ENCODE measurements around the gene SHLD1.

SHLD1 gene

GRCh38 chr20:5890773-5891441 lies 140.7 kb downstream of the SHLD1 start:
- Mint-ChIP-seq H3K27me3 (peaks cover 15% of the 10 kb centered on the region), H3K36me3 (ENCODE audit: low read depth) (no peaks in the 10 kb centered on the region), H3K4me3 (no peak overlapping the region), H3K4me1 (ENCODE audit: low read depth) (no peaks in the 10 kb centered on the region), H3K27ac (no peak overlapping the region), H3K9me3 (no peaks in the 10 kb centered on the region)

DNA sequence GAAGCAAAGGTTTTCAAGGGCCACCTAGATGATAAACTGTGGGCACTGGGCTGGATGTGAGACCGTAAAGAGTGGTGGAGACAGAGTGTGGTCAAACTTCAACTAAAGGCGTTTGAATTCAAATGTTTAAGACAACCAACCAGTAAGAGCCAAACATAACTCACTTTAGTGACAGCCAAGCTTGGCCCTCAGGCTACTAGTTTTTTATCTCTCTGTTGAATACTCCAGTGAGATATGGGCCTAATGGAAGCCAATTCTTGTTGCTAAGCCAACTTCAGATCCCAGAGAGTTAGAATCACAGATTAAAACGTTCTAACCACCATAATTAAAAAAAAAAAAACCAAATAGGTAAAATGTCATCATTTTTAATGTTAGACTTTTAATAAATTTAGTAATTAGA lies 142.9 kb downstream of the SHLD1 start:
- Mint-ChIP-seq H3K4me3 (no peak overlapping the region), H3K9me3 (no peaks in the 10 kb centered on the region), H3K27ac (no peak overlapping the region), H3K4me1 (ENCODE audit: low read depth) (no peaks in the 10 kb centered on the region), H3K27me3 (peaks cover 28% of the 10 kb centered on the region), H3K36me3 (ENCODE audit: low read depth) (no peaks in the 10 kb centered on the region)

GRCh38 chr20:5893621-5894020 lies 143.4 kb downstream of the SHLD1 start:
- Mint-ChIP-seq H3K27me3 (peaks cover 33% of the 10 kb centered on the region), H3K9me3 (no peaks in the 10 kb centered on the region), H3K36me3 (ENCODE audit: low read depth) (no peaks in the 10 kb centered on the region), H3K27ac (no peak overlapping the region), H3K4me1 (ENCODE audit: low read depth) (no peaks in the 10 kb centered on the region), H3K4me3 (no peak overlapping the region)

DNA sequence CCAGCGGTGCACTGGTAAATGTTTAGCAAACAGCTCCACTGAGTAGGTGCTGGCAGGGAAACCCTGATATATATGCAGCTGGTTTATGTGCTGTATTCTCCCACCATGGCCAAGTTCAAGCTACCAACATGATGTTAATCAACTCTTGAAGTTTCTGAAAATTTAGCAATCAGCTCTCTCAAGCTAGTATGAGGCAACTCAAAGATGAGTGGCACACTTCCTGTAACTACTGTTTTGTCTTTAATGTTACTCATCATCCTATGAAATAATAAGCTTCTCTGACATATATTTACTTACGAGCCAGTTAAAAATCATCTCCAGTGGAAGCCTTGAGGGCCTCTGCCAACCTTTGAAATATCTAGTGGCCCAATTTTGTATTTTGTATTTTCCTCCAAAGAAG lies 145.4 kb downstream of the SHLD1 start:
- no peaks in the 10 kb centered on the region for H3K4me1 Mint-ChIP-seq (ENCODE audit: low read depth)
- H3K27me3 Mint-ChIP-seq = peaks cover 40% of the 10 kb centered on the region
- H3K9me3 Mint-ChIP-seq = no peaks in the 10 kb centered on the region
- H3K4me3 Mint-ChIP-seq = no peak overlapping the region
- H3K36me3 Mint-ChIP-seq (ENCODE audit: low read depth) = no peaks in the 10 kb centered on the region
- no peak overlapping the region for H3K27ac Mint-ChIP-seq

DNA sequence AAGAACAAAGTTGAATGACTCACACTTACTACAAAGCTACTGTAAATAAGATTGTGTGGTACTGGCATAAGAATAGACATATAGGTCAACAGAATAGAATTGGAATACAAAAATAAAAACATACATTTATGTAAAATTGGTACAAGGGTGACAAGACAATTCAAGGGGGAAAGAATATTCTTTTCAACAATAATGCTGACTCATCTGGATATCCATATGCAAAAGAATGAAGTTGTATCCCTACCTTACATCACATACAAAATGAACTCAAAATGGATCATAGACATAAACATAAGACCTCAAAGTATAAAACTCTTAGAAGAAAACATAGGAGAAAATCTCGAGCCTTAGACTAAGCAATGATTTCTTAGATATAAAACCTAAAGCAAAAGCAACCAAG lies 149.2 kb downstream of the SHLD1 start:
- Mint-ChIP-seq H3K27me3 (peaks cover 44% of the 10 kb centered on the region), H3K4me3 (no peak overlapping the region), H3K27ac (no peak overlapping the region), H3K36me3 (ENCODE audit: low read depth) (no peaks in the 10 kb centered on the region), H3K4me1 (ENCODE audit: low read depth) (no peaks in the 10 kb centered on the region), H3K9me3 (no peaks in the 10 kb centered on the region)

DNA sequence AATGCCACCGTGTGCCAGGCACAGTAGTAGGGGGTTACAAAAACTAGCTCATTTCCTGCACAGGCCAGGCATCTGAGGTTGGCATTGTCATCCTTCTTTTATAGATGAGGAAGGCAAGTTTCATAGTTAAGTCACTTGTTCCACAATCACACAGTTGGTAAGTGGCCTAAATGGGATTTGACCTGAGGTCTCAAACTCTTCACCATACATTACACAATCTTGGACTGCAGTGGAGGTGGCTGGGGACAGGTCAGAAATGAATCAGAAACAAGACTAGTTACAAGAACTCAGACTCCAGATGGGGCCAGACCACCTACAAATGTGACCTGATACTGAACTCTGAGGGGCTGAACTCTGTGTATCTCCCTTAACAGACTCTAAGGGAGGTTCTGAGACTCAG lies 150.7 kb downstream of the SHLD1 start:
- Mint-ChIP-seq H3K9me3 (no peaks in the 10 kb centered on the region), H3K4me1 (ENCODE audit: low read depth) (no peaks in the 10 kb centered on the region), H3K4me3 (no peak overlapping the region), H3K27me3 (peaks cover 50% of the 10 kb centered on the region), H3K36me3 (ENCODE audit: low read depth) (no peaks in the 10 kb centered on the region), H3K27ac (no peak overlapping the region)

- no peaks in the 10 kb centered on the region for H3K36me3 Mint-ChIP-seq (ENCODE audit: low read depth)
Measured at GRCh38 chr20:5908981-5909380, 158.8 kb downstream of the SHLD1 start.

GRCh38 chr20:5910186-5910585 lies 160.0 kb downstream of the SHLD1 start:
- no peak overlapping the region for H3K4me3 Mint-ChIP-seq
- H3K4me1 Mint-ChIP-seq (ENCODE audit: low read depth) = peaks cover 9% of the 10 kb centered on the region
- H3K27me3 Mint-ChIP-seq = peaks cover 86% of the 10 kb centered on the region
- no peaks in the 10 kb centered on the region for H3K9me3 Mint-ChIP-seq
- no peaks in the 10 kb centered on the region for H3K36me3 Mint-ChIP-seq (ENCODE audit: low read depth)
- no peak overlapping the region for H3K27ac Mint-ChIP-seq

More at GRCh38 chr20:5908981-5909380, 158.8 kb downstream of the SHLD1 start:
- peaks cover 84% of the 10 kb centered on the region for H3K27me3 Mint-ChIP-seq
- H3K4me3 Mint-ChIP-seq = no peak overlapping the region
- H3K9me3 Mint-ChIP-seq = no peaks in the 10 kb centered on the region
- H3K4me1 Mint-ChIP-seq (ENCODE audit: low read depth) = peaks cover 9% of the 10 kb centered on the region
- no peak overlapping the region for H3K27ac Mint-ChIP-seq

DNA sequence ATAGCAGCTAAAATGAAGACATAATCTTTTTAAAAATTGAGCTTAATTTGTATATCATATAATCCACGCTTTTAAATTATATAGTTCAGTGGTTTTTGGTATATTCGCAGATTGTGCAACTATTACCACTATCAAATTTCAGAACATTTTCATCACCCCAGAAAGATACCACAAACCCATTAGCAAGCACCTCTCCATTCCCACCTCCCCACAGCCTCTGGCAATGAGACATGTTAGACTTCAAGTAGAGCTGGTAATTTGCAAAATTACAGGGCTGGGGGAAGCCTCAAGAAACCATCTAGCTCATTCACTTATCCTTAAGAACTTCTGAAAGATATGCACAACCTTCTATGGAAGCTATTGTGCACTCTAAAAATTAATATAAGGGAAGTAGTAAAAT lies 163.0 kb downstream of the SHLD1 start:
- no peak overlapping the region for H3K27ac Mint-ChIP-seq
- peaks cover 68% of the 10 kb centered on the region for H3K27me3 Mint-ChIP-seq
- H3K4me1 Mint-ChIP-seq (ENCODE audit: low read depth) = peaks cover 9% of the 10 kb centered on the region
- no peak overlapping the region for H3K4me3 Mint-ChIP-seq
- no peaks in the 10 kb centered on the region for H3K36me3 Mint-ChIP-seq (ENCODE audit: low read depth)
- H3K9me3 Mint-ChIP-seq = no peaks in the 10 kb centered on the region

All from stimulated activated naive CD8-positive, alpha-beta T cell treated with anti-CD3 and anti-CD28 coated beads, Interleukin-15, Interleukin-2, amounts not matched to agents 100 ng/mL and 50 ng/mL, for 24 hours (primary cell).